ENCODE data around the gene ITIH6.
"Not testable (repeated sequence)": the region's sequence is repeated elsewhere in the genome, so short reads cannot be mapped to it uniquely, and the experiment has no call there.

Gene ITIH6

GRCh38 chrX:54798137-54798536 is at the start of gene ITIH6:
Gene ITIH6 (minus strand): TSS chrX:54798255. CDS start chrX:54798210, 45 bp downstream.
- DNase-seq: no peak

DNA sequence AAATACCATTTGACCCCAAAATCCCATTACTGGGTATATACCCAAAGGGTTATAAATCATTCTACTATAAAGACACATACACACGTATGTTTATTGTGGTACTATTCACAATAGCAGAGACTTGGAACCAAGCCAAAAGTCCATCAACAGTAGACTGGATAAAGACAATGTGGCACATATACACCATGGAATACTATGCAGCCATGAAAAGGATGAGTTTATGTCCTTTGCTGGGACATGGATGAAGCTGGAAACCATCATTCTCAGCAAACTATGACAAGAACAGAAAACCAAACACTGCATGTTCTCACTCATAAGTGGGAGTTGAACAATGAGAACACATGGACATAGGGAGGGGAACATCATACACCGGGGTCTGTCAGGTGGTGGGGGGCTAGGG is 49.6 kb upstream of the ITIH6 start:
- not testable (repeated sequence) for DNase-seq

- DNase-seq: no peak
These were observed 45.0 kb upstream of the ITIH6 start for GRCh38 chrX:54843050-54843449.

GRCh38 chrX:54842607-54843006 is 44.6 kb upstream of the ITIH6 start:
- no peak for DNase-seq

GRCh38 chrX:54841184-54841874 is 43.3 kb upstream of the ITIH6 start:
- not testable (repeated sequence) for DNase-seq

- DNase-seq: no peak
These were observed 40.5 kb upstream of the ITIH6 start for GRCh38 chrX:54838583-54838982.

- no peak for DNase-seq
These were observed 28.5 kb upstream of the ITIH6 start for GRCh38 chrX:54826598-54826997.

GRCh38 chrX:54825716-54826438 is 27.8 kb upstream of the ITIH6 start:
- DNase-seq: peak; percentile 26

DNA sequence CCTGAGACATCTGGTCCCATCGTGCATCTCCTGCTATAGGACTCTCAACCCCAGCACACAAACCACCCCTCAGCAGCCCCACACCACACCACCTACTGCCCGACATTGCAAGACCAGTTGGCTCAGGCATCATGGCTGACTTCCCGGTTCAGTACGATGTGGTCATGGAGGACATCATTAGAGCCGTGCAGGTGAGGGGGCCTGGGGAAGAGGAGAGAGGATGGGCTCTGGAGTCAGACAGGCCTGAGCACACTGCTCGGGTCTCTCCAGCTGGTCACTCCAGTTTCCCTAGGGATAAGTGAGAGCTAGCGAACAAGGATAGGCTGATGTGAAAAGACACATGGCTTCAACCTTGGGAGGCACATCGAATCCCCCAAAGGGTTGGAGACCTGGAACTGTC is 26.7 kb upstream of the ITIH6 start:
- DNase-seq: no peak

DNA sequence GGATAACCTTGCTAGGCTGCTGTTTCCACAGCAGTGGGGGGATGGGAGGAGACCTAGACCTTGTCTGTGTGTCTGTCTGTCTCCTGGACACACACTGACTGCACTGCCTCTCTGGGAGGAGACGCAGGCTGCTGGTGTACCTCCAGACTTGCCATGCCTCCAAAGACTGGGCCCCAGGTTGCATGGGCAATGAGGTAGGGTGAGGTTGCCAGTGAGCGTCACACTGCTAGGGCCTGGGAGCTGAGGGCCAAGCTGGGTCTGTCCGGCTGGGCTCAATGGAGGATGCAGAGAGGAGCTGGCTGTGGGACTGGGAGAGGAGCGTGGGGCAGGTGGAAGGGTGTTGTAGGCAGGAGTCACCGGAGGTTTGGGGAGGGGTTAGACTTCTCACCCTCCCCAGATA is 26.1 kb upstream of the ITIH6 start:
- DNase-seq: no peak

DNA sequence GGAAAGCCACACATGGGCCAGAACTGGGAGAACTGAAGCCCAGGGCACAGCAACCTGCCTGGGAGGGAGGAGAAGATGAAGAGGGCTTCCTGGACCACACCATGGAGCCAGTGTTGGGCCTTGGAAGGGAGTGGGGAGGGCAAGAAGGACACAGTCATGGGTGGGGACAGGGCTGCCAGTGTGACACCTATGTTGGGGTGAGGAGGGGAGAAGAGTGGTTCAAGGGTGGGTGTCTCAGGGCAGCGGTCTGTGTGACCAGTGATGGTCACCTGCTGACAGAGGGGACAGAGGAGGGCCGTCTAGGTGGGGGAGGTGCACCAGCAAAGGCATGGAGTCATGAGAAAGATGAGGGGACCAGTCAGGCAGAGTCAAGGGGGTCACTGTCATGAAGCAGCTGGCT is 23.3 kb upstream of the ITIH6 start:
- no peak for DNase-seq

- no peak for DNase-seq
These were observed 22.7 kb upstream of the ITIH6 start for GRCh38 chrX:54820737-54821136.

DNA sequence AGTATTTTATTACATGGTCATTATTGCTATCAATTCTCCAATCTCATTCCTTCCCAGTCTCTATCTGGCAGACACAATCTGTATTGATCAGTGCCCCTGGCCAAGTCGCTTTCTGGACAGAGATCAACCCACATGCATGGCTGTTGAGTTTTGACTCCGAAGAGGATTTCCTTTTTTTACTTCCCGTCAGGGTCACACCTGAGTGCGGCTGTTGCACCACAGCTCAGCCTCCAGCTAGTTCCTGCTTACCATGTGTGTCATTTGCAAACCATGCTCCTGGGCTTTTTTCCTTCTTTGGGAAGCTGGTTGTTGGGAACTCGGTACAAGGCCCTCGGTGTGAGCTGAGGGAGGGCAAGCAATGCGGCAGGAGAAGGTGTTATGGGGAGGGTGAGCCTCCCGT is 21.1 kb upstream of the ITIH6 start:
- DNase-seq: no peak

DNA sequence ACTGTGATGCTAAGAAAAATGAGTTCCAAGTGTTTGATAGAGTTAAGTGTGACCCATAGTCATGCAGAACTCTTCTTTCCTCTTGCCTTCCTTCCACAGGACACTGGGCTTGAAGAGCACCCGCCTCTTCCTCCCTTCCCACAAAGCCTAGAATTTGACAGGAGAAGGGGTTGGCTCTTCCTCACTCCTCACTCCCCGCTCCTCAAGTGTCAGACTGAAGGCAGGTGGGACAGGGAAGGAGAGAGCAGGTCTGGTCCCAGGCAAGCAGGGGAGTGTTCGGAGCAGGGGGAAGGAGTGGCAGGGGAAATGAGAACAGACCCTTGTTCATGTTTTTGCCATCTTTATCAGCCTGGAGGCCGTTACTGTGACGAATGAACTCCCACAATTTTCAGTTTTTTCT is 20.2 kb upstream of the ITIH6 start:
- DNase-seq: no peak

- no peak for DNase-seq
These were observed 19.3 kb upstream of the ITIH6 start for GRCh38 chrX:54817220-54817820.

DNA sequence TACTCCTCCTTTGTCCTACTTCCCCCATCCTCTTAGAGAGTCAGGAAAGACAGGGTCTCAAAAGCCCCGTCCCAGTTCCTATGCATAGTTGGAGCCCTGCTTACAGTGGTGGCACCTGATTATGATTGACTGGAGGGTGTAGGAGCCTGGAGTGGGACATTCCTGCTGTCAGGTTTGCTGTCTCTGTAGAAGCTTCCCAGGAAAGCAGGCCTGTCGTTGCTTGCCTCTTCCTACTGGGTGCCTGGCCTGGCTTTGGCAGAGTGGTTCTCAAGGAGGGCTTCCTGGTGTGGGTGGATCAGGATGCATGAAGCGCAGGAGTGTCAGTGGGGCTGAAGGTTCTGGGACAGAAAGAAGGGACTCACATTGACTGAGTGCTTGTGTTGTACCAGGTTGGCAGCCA is 14.3 kb upstream of the ITIH6 start:
- DNase-seq: no peak

DNA sequence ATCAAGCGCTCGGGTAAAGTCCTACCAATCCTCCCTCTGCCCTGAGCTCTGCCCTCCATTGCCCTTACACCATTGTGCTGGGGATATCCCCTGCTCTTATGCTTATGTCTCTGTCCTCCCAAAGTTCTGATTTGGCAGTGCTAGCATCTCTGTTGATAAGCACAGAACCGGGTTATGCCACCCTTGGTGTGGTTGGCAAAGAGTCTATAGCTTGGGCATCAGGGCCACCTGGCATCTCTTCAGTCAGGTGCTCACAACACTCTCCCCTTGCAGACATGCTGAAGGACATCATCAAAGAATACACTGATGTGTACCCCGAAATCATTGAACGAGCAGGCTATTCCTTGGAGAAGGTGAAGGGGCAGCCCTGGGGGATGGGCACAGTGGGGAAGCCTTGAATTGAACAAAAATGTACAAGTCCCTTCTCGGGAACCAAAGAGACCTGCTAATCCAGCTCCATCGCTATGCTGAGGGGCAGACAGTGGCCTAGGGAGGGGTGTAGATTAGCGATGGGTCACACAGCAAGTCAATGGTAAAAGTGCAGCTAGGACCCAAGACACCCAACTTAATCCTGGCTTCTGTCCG is 13.3 kb upstream of the ITIH6 start:
- DNase-seq: no peak

- no peak for DNase-seq
These were observed 12.5 kb upstream of the ITIH6 start for GRCh38 chrX:54810532-54810931.

DNA sequence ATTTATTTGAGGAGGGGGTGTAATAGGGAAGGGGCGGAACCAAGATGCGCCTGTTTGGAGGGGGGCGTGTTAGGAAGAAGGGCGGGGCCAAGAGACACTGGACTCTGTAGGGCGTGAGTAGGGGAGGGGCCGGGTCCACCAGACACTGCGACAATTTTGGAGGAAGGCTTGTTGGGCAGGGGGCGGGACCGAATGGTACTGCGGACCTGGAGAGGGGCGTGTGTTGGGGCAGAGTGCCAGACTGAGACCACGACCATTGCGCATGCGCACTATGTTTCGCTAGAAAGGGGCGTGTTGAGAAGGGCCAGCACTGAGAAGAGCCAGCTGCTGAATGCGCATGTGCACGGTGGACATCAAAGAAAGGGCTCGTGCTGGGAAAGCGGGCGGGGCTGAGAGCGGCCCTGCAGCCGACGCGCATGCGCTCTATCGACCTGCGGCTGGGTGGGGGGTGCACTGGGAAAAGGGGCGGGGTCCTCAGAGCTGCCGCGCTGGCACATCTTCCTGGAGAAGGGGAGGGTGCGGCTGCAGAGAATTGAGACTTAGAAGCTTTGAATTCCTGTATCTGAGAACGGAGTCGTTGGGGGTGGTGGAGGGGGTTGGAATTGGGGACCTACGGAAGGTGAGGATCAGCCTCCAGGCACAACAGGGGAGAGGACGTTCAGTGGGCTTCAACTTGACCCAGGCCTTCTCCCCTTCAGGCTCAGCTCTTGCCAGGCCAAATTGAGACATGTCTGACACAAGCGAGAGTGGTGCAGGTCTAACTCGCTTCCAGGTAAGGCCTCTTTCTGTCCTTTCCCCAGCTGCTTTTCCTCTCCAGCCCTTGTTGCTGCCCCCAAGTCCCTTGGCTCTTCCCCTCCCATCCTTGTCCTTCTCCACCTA is 10.8 kb upstream of the ITIH6 start:
- peak; percentile 93 for DNase-seq

GRCh38 chrX:54808109-54808604 is 10.1 kb upstream of the ITIH6 start:
- no peak for DNase-seq

DNA sequence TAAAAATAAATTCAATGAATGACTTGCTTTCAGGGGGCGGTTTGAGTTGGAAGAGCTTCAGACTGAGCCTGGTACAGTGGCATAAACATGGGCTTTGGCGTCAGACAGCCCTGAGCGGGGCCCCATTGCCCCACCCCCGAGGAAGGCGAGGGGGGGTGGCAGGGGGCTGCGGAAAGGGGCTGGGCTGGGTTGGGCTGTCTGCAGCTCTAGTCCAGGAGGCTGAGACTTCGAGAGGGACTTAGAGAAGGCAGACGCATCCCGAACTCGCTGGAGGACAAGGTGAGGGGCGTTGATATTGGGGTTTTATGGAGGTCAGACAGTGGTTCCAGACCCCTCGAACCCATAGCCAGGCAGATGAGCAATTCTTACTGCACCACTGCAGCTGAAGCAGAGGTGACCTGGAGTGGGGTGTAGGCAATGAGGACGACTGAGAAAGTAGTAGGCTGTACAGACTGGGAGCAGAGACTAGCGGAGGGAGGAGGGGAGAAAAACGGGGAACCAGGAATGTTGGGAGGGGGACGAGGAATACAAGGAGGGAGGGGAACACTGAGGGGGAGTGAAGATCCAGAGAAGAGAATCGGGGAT is 9.6 kb upstream of the ITIH6 start, which contains the start of gene MAGED2:
MAGED2 (plus strand) TSS at position 222 of the 585 bp plus-strand sequence. CDS start 1,587 bp downstream, outside the sequence.
- peak; percentile 50 for DNase-seq

GRCh38 chrX:54799046-54799445 is 991 bp upstream of the ITIH6 start:
- DNase-seq: no peak

Data from CD4-positive, alpha-beta T cell treated with Interleukin-4 for 4 hours (primary cell).